GM13976 (cell line): ENCODE measurements around the gene CDK11A.
"Not testable (repeated sequence)": the region's sequence is repeated elsewhere in the genome, so short reads cannot be mapped to it uniquely, and the experiment has no call there.

Experiments
- DNase-seq: peaks from one replicate; pipeline ENCODE4 v3.0.0; 2012; ENCODE audit warnings: low spot score
- CTCF ChIP-seq: IDR thresholded peaks from 2 replicates; pipeline ENCODE4 v1.5.1; 2012; ENCODE audit warnings: borderline replicate concordance, mild to moderate bottlenecking; ENCODE audit not compliant: insufficient read depth; ENCODE audit errors: extremely low read depth, missing control alignments, control extremely low read depth
- in situ Hi-C: fragments of 300-500 bp; cut with MboI; formaldehyde crosslinking; loops from one replicate; pipeline ENCODE4 v1.12.0; 2022; ENCODE audit warnings: low sequenced_read_pairs, mixed read lengths, inconsistent platforms; ENCODE audit not compliant: unreplicated experiment

Gene CDK11A

GRCh38 chr1:1677718-1678580, 46.2 kb downstream of the CDK11A start:
- peak; percentile 88 for DNase-seq
- in situ Hi-C loops, result no loop called here
- no peak for TF ChIP-seq CTCF

- in situ Hi-C loops, DNase-seq: not testable (repeated sequence)
Measured at GRCh38 chr1:1676087-1676486, 48.1 kb downstream of the CDK11A start.

- in situ Hi-C loops, DNase-seq: not testable (repeated sequence)
Measured at GRCh38 chr1:1675218-1675617, 48.9 kb downstream of the CDK11A start.

- in situ Hi-C loops, DNase-seq: not testable (repeated sequence)
Measured at GRCh38 chr1:1674806-1675205, 49.4 kb downstream of the CDK11A start.

- TF ChIP-seq CTCF, result no peak
- peak; percentile 11 for DNase-seq
- in situ Hi-C loops, result no loop called here
Measured at GRCh38 chr1:1672181-1672965, 51.8 kb downstream of the CDK11A start.

GRCh38 chr1:1671365-1672119, 52.6 kb downstream of the CDK11A start:
- DNase-seq, result peak; percentile 20
- TF ChIP-seq CTCF, result no peak
- in situ Hi-C loops, result no loop called here

- DNase-seq, result peak; percentile 7
- no peak for TF ChIP-seq CTCF
- in situ Hi-C loops, result no loop called here
Measured at GRCh38 chr1:1670866-1671265, 53.3 kb downstream of the CDK11A start.
